H9 (cell line): ENCODE measurements around the gene MACC1. TPM values are rescaled to one million over a fixed set of nuclear protein-coding genes. Genes with fewer than 3 reads are reported as not detected.

ENCODE experiments used
- DNase-seq: peaks from one replicate; pipeline ENCODE4 v3.0.0-alpha.2; 2017
- H2AFZ ChIP-seq: one replicate; pipeline ENCODE4 v1.6.1; 2013; ENCODE audit warnings: mild to moderate bottlenecking, low read length, control low read depth, moderate library complexity
- H2AK5ac ChIP-seq: 2 replicates; pipeline ENCODE4 v1.6.1; 2013; ENCODE audit warnings: low read length, control low read depth, mixed read lengths; ENCODE audit not compliant: insufficient read length
- H2BK120ac ChIP-seq: one replicate; pipeline ENCODE4 v1.6.1; 2013; ENCODE audit warnings: low read depth, mild to moderate bottlenecking, low read length, control low read depth, inconsistent platforms; ENCODE audit not compliant: poor library complexity, severe bottlenecking
- H2BK12ac ChIP-seq: 2 replicates; pipeline ENCODE4 v1.6.1; 2013; ENCODE audit warnings: low read length, control low read depth, mixed read lengths, low read depth; ENCODE audit not compliant: insufficient read length
- H2BK15ac ChIP-seq: 2 replicates; pipeline ENCODE4 v1.6.1; 2013; ENCODE audit warnings: low read depth, low read length, control low read depth
- H2BK20ac ChIP-seq: one replicate; pipeline ENCODE4 v1.6.1; 2013; ENCODE audit warnings: low read depth, mild to moderate bottlenecking, low read length, control low read depth, inconsistent platforms; ENCODE audit not compliant: poor library complexity, severe bottlenecking
- H2BK5ac ChIP-seq: 2 replicates; pipeline ENCODE4 v1.6.1; 2013; ENCODE audit warnings: low read length, control low read depth, mixed read lengths; ENCODE audit not compliant: insufficient read length
- H3K14ac ChIP-seq: 2 replicates; pipeline ENCODE4 v1.6.1; 2013; ENCODE audit warnings: low read length, control low read depth; ENCODE audit not compliant: insufficient read depth
- H3K18ac ChIP-seq: 2 replicates; pipeline ENCODE4 v1.6.1; 2013; ENCODE audit warnings: low read depth, mild to moderate bottlenecking, mixed read lengths, low read length, control low read depth; ENCODE audit not compliant: insufficient read length
- H3K23ac ChIP-seq: 2 replicates; pipeline ENCODE4 v1.6.1; 2013; ENCODE audit warnings: low read length, control low read depth, mixed read lengths, low read depth; ENCODE audit not compliant: insufficient read length
- H3K23me2 ChIP-seq: 2 replicates; pipeline ENCODE4 v1.6.1; 2013; ENCODE audit warnings: low read depth, mild to moderate bottlenecking, mixed read lengths, low read length, control low read depth; ENCODE audit not compliant: insufficient read length, poor library complexity, severe bottlenecking
- H3K27ac ChIP-seq: 2 replicates; pipeline ENCODE4 v1.5.1; 2013; ENCODE audit warnings: low read length, control low read depth, mixed read lengths, low read depth; ENCODE audit not compliant: insufficient read length
- H3K27me3 ChIP-seq: 2 replicates; pipeline ENCODE4 v1.6.1; 2013; ENCODE audit warnings: low read length, control low read depth, inconsistent platforms; ENCODE audit not compliant: insufficient read depth
- H3K4ac ChIP-seq: 2 replicates; pipeline ENCODE4 v1.6.1; 2013; ENCODE audit warnings: low read depth, mild to moderate bottlenecking, control low read depth, inconsistent platforms, low read length, moderate library complexity
- H3K4me1 ChIP-seq: 2 replicates; pipeline ENCODE4 v1.6.1; 2013; ENCODE audit warnings: low read length, control low read depth, inconsistent platforms; ENCODE audit not compliant: insufficient read depth
- H3K4me2 ChIP-seq: 2 replicates; pipeline ENCODE4 v1.6.1; 2013; ENCODE audit warnings: low read length, control low read depth, mixed read lengths; ENCODE audit not compliant: insufficient read length, insufficient read depth
- H3K56ac ChIP-seq: 2 replicates; pipeline ENCODE4 v1.6.1; 2013; ENCODE audit warnings: low read depth, mild to moderate bottlenecking, mixed read lengths, low read length, control low read depth; ENCODE audit not compliant: insufficient read length
- H3K79me1 ChIP-seq: 2 replicates; pipeline ENCODE4 v1.6.1; 2013; ENCODE audit warnings: low read depth, mild to moderate bottlenecking, moderate library complexity, low read length, control low read depth, inconsistent platforms; ENCODE audit not compliant: insufficient read depth, poor library complexity, severe bottlenecking
- H3K79me2 ChIP-seq: 2 replicates; pipeline ENCODE4 v1.6.1; 2013; ENCODE audit warnings: low read length, control low read depth, inconsistent platforms; ENCODE audit not compliant: insufficient read depth
- H3K9ac ChIP-seq: 2 replicates; pipeline ENCODE4 v1.6.1; 2013; ENCODE audit warnings: low read length, control low read depth, mixed read lengths; ENCODE audit not compliant: insufficient read length; ENCODE audit errors: extremely low read depth
- H3K9me3 ChIP-seq: one replicate; pipeline ENCODE4 v1.6.1; 2013; ENCODE audit warnings: low read depth, low read length, inconsistent platforms; ENCODE audit not compliant: control insufficient read depth
- H3T11ph ChIP-seq: one replicate; pipeline ENCODE4 v1.6.1; 2013; ENCODE audit warnings: mild to moderate bottlenecking, low read length, control low read depth, inconsistent platforms
- H4K20me1 ChIP-seq: one replicate; pipeline ENCODE4 v1.6.1; 2013; ENCODE audit not compliant: control insufficient read depth, insufficient read length, insufficient read depth
- H4K5ac ChIP-seq: 2 replicates; pipeline ENCODE4 v1.6.1; 2013; ENCODE audit warnings: low read depth, mild to moderate bottlenecking, mixed read lengths, low read length, control low read depth; ENCODE audit not compliant: insufficient read length
- H4K8ac ChIP-seq: replicated peaks from 2 replicates; pipeline ENCODE4 v1.6.1; 2013; ENCODE audit warnings: low read length, control low read depth, mixed read lengths, low read depth; ENCODE audit not compliant: insufficient read length
- H4K91ac ChIP-seq: 2 replicates; pipeline ENCODE4 v1.6.1; 2013; ENCODE audit warnings: low read depth, mild to moderate bottlenecking, moderate library complexity, mixed read lengths, low read length, control low read depth; ENCODE audit not compliant: insufficient read length
- H3K27ac Mint-ChIP-seq, 3 experiments: 2 replicates in 2 of 3; 3 replicates in 1 of 3; pipeline ENCODE4 v1.8.0; 2020 to 2021; ENCODE audit warnings: mixed read lengths in 3 of 3, mild to moderate bottlenecking in 1 of 3, moderate library complexity in 1 of 3
- H3K27me3 Mint-ChIP-seq: 2 replicates; pipeline ENCODE4 v1.8.0; 2021; ENCODE audit warnings: low read depth, mild to moderate bottlenecking, moderate library complexity, mixed read lengths
- H3K36me3 Mint-ChIP-seq, 3 experiments: 2 replicates in 2 of 3; 3 replicates in 1 of 3; pipeline ENCODE4 v1.8.0; 2020 to 2021; ENCODE audit warnings: low read depth in 3 of 3, mixed read lengths in 3 of 3; ENCODE audit not compliant: insufficient read depth in 1 of 3
- H3K4me1 Mint-ChIP-seq, 2 experiments: 2 replicates each; pipeline ENCODE4 v1.8.0; 2020; ENCODE audit warnings: mixed read lengths in 2 of 2
- H3K4me3 Mint-ChIP-seq, 2 experiments: 2 replicates in 1 of 2; 3 replicates in 1 of 2; pipeline ENCODE4 v1.8.0; 2020 to 2021; ENCODE audit warnings: mild to moderate bottlenecking in 2 of 2, mixed read lengths in 2 of 2, moderate library complexity in 1 of 2
- H3K9me3 Mint-ChIP-seq, 2 experiments: 2 replicates in 1 of 2; 3 replicates in 1 of 2; pipeline ENCODE4 v1.8.0; 2020; ENCODE audit warnings: mild to moderate bottlenecking in 2 of 2, mixed read lengths in 2 of 2, moderate library complexity in 1 of 2
- CTCF ChIP-seq: fragments of 200-600 bp; sonication (generic); conservative IDR thresholded peaks from 3 replicates; pipeline ENCODE4 v1.8.0; 2021; ENCODE audit warnings: antibody characterized with exemption, mild to moderate bottlenecking
- WGBS: extraction: QIAGEN DNeasy Blood & Tissue Kit; methylation state at CpG from one replicate; pipeline ENCODE4 v1.1.7; 2013; ENCODE audit warnings: missing lambda C conversion rate, low lambda C conversion rate, mixed read lengths; ENCODE audit not compliant: insufficient read length; ENCODE audit errors: extremely low coverage; 5-methylcytosine and 5-hydroxymethylcytosine counted together
- total RNA-seq: library from RNA; stranded (reverse); gene quantifications from 2 replicates; pipeline ENCODE4 v1.2.1, GENCODE V29; 2021

Gene MACC1
- total RNA-seq, 1 experiment from 2014 or later: 11.0 TPM

- no CpG with 5 or more reads among the region's 2 CpGs for WGBS
- no peak for TF ChIP-seq CTCF
- no peak overlapping the region for H3K4me2 ChIP-seq
- H3K79me1 ChIP-seq: no peaks in the 10 kb centered on the region
- Mint-ChIP-seq H3K9me3 (no peaks in the 10 kb centered on the region), H3K27ac (no peak overlapping the region), H3K4me3 (no peak overlapping the region), H3K4me1 (peaks cover 0 to 16% of the 10 kb centered on the region in 2 experiments; a peak in 2 of 4 replicates), H3K36me3 (peaks cover 3 to 7% (median 6%) of the 10 kb centered on the region in 3 experiments; a peak in 4 of 7 replicates), H3K27me3 (no peaks in the 10 kb centered on the region)
- no peak overlapping the region for H3T11ph ChIP-seq
- no peak overlapping the region for H4K5ac ChIP-seq
- H3K18ac ChIP-seq: no peak overlapping the region
- H2AFZ ChIP-seq: no peak overlapping the region
- no peak overlapping the region for H3K56ac ChIP-seq
- H3K27me3 ChIP-seq: no peaks in the 10 kb centered on the region
- no peaks in the 10 kb centered on the region for H3K79me2 ChIP-seq
- no peak overlapping the region for H2BK15ac ChIP-seq
- H3K23me2 ChIP-seq: no peaks in the 10 kb centered on the region
- H3K23ac ChIP-seq: no peak overlapping the region
- no peak overlapping the region for H3K4ac ChIP-seq
- no peak overlapping the region for H4K91ac ChIP-seq
- no peak overlapping the region for H2BK120ac ChIP-seq
- no peak overlapping the region for H2BK5ac ChIP-seq
- H2BK20ac ChIP-seq: no peak overlapping the region
- H3K14ac ChIP-seq: no peak overlapping the region
- no peak overlapping the region for H3K27ac ChIP-seq
- no peak overlapping the region for H2AK5ac ChIP-seq
- no peak overlapping the region for H3K9ac ChIP-seq
- no peaks in the 10 kb centered on the region; the same call in 1 of the 2 replicates for H3K4me1 ChIP-seq
- H4K20me1 ChIP-seq: no peaks in the 10 kb centered on the region
- no peak overlapping the region for H4K8ac ChIP-seq
- H3K9me3 ChIP-seq: no peaks in the 10 kb centered on the region
- H2BK12ac ChIP-seq: no peak overlapping the region
- DNase-seq: no peak
Measured at GRCh38 chr7:20136647-20137046, 80.5 kb downstream of the MACC1 start.
